GM13977 (cell line): ENCODE data around the gene GPR85.

Source experiments
- DNase-seq: peaks from one replicate; pipeline ENCODE4 v3.0.0; 2012; ENCODE audit warnings: low spot score
- CTCF ChIP-seq: IDR thresholded peaks from 2 replicates; pipeline ENCODE4 v1.5.1; 2012; ENCODE audit warnings: mild to moderate bottlenecking, control low read depth; ENCODE audit not compliant: insufficient read depth; ENCODE audit errors: extremely low read depth, missing control alignments
- in situ Hi-C: fragments of 300-500 bp; cut with MboI; formaldehyde crosslinking; loops from one replicate; pipeline ENCODE4 v1.12.0; 2022; ENCODE audit warnings: low sequenced_read_pairs, low pct_unique_long_range_greater_than_20kb, mixed read lengths, inconsistent platforms; ENCODE audit not compliant: unreplicated experiment

GPR85 gene

DNA sequence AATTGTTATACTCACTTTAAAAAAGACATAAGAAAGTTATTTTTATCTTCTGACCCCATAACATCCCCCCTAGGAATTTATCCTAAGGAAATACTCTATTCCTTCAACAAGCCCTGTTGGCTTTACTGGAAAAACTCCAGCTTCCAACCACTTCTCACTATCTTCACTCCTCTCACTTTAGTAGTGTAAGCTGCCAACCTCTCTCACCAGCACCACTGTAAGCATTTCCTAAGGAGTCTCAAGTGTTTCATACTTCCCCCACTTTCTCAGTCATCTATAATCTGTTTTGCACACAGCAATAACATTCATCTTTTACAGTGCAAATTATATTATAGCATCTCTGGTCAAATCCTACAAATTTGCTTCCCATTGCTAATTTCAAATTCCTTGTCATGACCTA is 45.8 kb downstream of the GPR85 start:
- no peak for TF ChIP-seq CTCF
- in situ Hi-C loops, result no loop called here
- no peak for DNase-seq

- TF ChIP-seq CTCF, result no peak
- no peak for DNase-seq
- in situ Hi-C loops, result no loop called here
Observed at GRCh38 chr7:113033959-113034358, 52.7 kb downstream of the GPR85 start.
